ENCODE data around the gene FGF12.
"Not testable (repeated sequence)": the region's sequence is repeated elsewhere in the genome, so short reads cannot be mapped to it uniquely, and the experiment has no call there.

The FGF12 gene

DNA sequence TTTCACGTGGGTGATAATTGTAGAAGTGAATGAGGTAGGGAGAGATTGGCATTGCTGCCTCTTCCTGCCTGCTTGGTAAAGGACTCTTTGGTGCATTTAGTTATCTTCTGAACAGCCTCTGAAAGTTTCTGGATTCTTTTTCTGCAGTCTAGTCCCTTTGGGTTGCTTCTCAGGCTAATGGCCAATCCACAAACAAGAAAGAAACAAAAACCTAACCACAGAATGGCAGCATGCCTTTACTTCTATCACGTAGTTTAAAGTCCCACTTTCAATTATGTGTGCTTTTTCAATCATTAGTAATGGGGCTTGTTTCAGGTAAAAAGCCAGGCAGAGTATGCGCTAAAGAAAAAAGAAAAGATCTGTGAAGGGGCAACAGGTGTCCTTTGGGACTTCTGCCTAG lies 7.4 kb downstream of the FGF12 start:
- H2AFZ ChIP-seq (ENCODE audit: low read length): no peak overlapping the region
- no peak for TF ChIP-seq EZH2 (IDR thresholded peaks at IDR 0.05; ENCODE audit: borderline replicate concordance, low read length)
- TF ChIP-seq, protein P1, sequence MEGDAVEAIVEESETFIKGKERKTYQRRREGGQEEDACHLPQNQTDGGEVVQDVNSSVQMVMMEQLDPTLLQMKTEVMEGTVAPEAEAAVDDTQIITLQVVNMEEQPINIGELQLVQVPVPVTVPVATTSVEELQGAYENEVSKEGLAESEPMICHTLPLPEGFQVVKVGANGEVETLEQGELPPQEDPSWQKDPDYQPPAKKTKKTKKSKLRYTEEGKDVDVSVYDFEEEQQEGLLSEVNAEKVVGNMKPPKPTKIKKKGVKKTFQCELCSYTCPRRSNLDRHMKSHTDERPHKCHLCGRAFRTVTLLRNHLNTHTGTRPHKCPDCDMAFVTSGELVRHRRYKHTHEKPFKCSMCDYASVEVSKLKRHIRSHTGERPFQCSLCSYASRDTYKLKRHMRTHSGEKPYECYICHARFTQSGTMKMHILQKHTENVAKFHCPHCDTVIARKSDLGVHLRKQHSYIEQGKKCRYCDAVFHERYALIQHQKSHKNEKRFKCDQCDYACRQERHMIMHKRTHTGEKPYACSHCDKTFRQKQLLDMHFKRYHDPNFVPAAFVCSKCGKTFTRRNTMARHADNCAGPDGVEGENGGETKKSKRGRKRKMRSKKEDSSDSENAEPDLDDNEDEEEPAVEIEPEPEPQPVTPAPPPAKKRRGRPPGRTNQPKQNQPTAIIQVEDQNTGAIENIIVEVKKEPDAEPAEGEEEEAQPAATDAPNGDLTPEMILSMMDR (IDR thresholded peaks at IDR 0.05; ENCODE audit: low read length): no peak
- no peaks in the 10 kb centered on the region for H3K9me3 ChIP-seq (ENCODE audit: low read length)
- no peak overlapping the region for H3K9ac ChIP-seq (ENCODE audit: low read length)
- H4K20me1 ChIP-seq (ENCODE audit: insufficient read depth, low read length): no peaks in the 10 kb centered on the region
- no peak overlapping the region for H3K4me3 ChIP-seq (ENCODE audit: low read depth, low read length, poor library complexity, severe bottlenecking)
- no peaks in the 10 kb centered on the region for H3K4me1 ChIP-seq (ENCODE audit: insufficient read depth, low read length, severe bottlenecking)
- no peaks in the 10 kb centered on the region for H3K9me2 ChIP-seq (ENCODE audit: low read depth, low read length)
- H3K79me2 ChIP-seq (ENCODE audit: insufficient read depth, low read length): no peaks in the 10 kb centered on the region
- no peaks in the 10 kb centered on the region for H3K27me3 ChIP-seq (ENCODE audit: insufficient read depth, low read length)
- no peaks in the 10 kb centered on the region for H3K36me3 ChIP-seq (ENCODE audit: insufficient read depth, low read length)
- H3K27ac ChIP-seq (ENCODE audit: low read depth, low read length, poor library complexity, severe bottlenecking): no peak overlapping the region
- no peak overlapping the region for H3K4me2 ChIP-seq (ENCODE audit: low read length)
- H3F3A ChIP-seq (ENCODE audit: insufficient read depth, low read length): no peaks in the 10 kb centered on the region

DNA sequence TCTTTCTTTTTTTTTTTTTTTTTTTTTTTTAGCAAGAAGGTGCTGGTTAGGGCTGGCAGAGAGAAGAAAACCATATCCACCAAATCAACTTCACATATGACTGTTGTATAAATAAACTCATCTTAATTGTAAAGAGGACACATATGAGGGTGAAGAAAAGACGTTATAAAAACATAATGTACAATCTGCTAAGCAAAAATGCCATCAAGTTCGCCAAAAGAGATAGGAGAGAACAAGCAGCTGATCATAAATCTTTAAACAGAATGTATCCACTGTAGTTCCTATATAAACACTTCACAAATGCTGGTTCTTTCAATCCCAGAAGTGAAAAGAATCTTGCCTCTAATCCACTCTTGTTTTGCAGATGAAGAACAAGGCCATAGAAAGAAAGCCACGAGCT lies 9.2 kb downstream of the FGF12 start:
- Histone ChIP-seq H3K79me2 (ENCODE audit: insufficient read depth, low read length) (no peaks in the 10 kb centered on the region), H3K4me3 (ENCODE audit: low read depth, low read length, poor library complexity, severe bottlenecking) (no peak overlapping the region), H3K9me3 (ENCODE audit: low read length) (no peaks in the 10 kb centered on the region), H3F3A (ENCODE audit: insufficient read depth, low read length) (no peaks in the 10 kb centered on the region; the same call in 1 of the 2 replicates), H3K27ac (ENCODE audit: low read depth, low read length, poor library complexity, severe bottlenecking) (no peak overlapping the region), H3K27me3 (ENCODE audit: insufficient read depth, low read length) (no peaks in the 10 kb centered on the region), H3K4me2 (ENCODE audit: low read length) (no peak overlapping the region), H2AFZ (ENCODE audit: low read length) (no peak overlapping the region), H3K9ac (ENCODE audit: low read length) (no peak overlapping the region), H3K9me2 (ENCODE audit: low read depth, low read length) (no peaks in the 10 kb centered on the region), H4K20me1 (ENCODE audit: insufficient read depth, low read length) (no peaks in the 10 kb centered on the region), H3K4me1 (ENCODE audit: insufficient read depth, low read length, severe bottlenecking) (no peaks in the 10 kb centered on the region), H3K36me3 (ENCODE audit: insufficient read depth, low read length) (no peaks in the 10 kb centered on the region)
- TF ChIP-seq, protein P1 (IDR thresholded peaks at IDR 0.05; ENCODE audit: low read length): no peak
- no peak for TF ChIP-seq EZH2 (IDR thresholded peaks at IDR 0.05; ENCODE audit: borderline replicate concordance, low read length)

DNA sequence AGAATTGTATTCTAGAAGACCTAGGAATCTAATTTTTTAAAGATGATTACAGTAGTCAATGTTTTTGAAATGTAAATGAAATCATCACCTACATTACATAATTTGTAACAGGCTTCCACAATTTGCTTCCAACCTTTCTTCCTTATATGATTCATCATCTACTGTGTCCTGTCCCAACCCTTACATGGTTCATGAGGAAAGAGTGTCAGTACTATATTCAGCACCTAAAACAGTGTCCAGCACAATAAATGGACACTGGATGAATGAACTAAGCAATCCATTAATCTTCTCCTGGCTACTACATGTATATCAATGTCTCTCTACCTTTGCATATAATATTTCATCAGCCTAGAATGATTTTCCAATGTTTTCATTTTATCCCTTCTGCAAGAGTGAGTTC lies 12.2 kb downstream of the FGF12 start:
- Histone ChIP-seq H3K36me3 (ENCODE audit: insufficient read depth, low read length) (no peaks in the 10 kb centered on the region), H3K9me2 (ENCODE audit: low read depth, low read length) (no peaks in the 10 kb centered on the region), H3K4me1 (ENCODE audit: insufficient read depth, low read length, severe bottlenecking) (no peaks in the 10 kb centered on the region), H3K4me2 (ENCODE audit: low read length) (no peak overlapping the region), H2AFZ (ENCODE audit: low read length) (no peak overlapping the region), H3K27me3 (ENCODE audit: insufficient read depth, low read length) (no peaks in the 10 kb centered on the region), H3K79me2 (ENCODE audit: insufficient read depth, low read length) (no peaks in the 10 kb centered on the region), H3K27ac (ENCODE audit: low read depth, low read length, poor library complexity, severe bottlenecking) (no peak overlapping the region), H3K9me3 (ENCODE audit: low read length) (no peaks in the 10 kb centered on the region), H4K20me1 (ENCODE audit: insufficient read depth, low read length) (no peaks in the 10 kb centered on the region), H3K9ac (ENCODE audit: low read length) (no peak overlapping the region), H3F3A (ENCODE audit: insufficient read depth, low read length) (no peaks in the 10 kb centered on the region; the same call in 1 of the 2 replicates), H3K4me3 (ENCODE audit: low read depth, low read length, poor library complexity, severe bottlenecking) (no peak overlapping the region)
- TF ChIP-seq, protein P1 (IDR thresholded peaks at IDR 0.05; ENCODE audit: low read length): no peak
- TF ChIP-seq EZH2 (IDR thresholded peaks at IDR 0.05; ENCODE audit: borderline replicate concordance, low read length): no peak

DNA sequence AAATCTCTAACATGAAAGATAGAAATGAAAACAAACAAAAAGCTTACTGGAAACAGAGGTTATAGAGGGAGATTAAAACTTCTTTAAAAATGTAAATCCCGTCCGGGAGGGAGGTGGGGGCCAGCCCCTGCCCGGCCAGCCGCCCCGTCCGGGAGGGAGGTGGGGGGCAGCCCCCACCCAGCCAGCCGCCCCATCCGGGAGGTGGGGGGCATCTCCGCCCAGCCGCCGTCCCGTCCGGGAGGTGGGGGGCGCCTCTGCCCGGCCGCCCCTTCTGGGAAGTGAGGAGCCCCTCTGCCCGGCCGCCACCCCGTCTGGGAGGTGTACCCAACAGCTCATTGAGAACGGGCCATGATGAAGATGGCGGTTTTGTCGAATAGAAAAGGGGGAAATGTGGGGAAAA lies 16.2 kb downstream of the FGF12 start:
- not testable (repeated sequence) for H3K36me3 ChIP-seq (ENCODE audit: insufficient read depth, low read length); H3K27ac ChIP-seq (ENCODE audit: low read depth, low read length, poor library complexity, severe bottlenecking); H3K9me2 ChIP-seq (ENCODE audit: low read depth, low read length); H3K27me3 ChIP-seq (ENCODE audit: insufficient read depth, low read length); H3K4me2 ChIP-seq (ENCODE audit: low read length); H3K9me3 ChIP-seq (ENCODE audit: low read length); H3F3A ChIP-seq (ENCODE audit: insufficient read depth, low read length); H3K4me3 ChIP-seq (ENCODE audit: low read depth, low read length, poor library complexity, severe bottlenecking); H2AFZ ChIP-seq (ENCODE audit: low read length); H4K20me1 ChIP-seq (ENCODE audit: insufficient read depth, low read length); H3K4me1 ChIP-seq (ENCODE audit: insufficient read depth, low read length, severe bottlenecking); H3K9ac ChIP-seq (ENCODE audit: low read length); H3K79me2 ChIP-seq (ENCODE audit: insufficient read depth, low read length)
